UCSD-AML1 (cell line): ENCODE results near the gene CCDC150.

Experiments used
- DNase-seq: peaks from one replicate; lab custom pipeline; 2025; ENCODE audit not compliant: unreplicated experiment; lab: John Stamatoyannopoulos, UW

Gene CCDC150

GRCh38 chr2:196758474-196759377 lies 119.2 kb downstream of the CCDC150 start:
- DNase-seq, result no peak

GRCh38 chr2:196759378-196759706 lies 119.8 kb downstream of the CCDC150 start:
- no peak for DNase-seq

GRCh38 chr2:196767101-196767500 lies 127.6 kb downstream of the CCDC150 start:
- DNase-seq, result no peak
